HG03135 (cell line): ENCODE measurements around the gene ALPL.

Experiments used
- ATAC-seq: cut with Tn5 transposase; IDR thresholded peaks from one replicate; pipeline ENCODE4 v1.9.1; 2021; ENCODE audit warnings: mild to moderate bottlenecking, moderate library complexity; ENCODE audit not compliant: unreplicated experiment

The ALPL gene

GRCh38 chr1:21614419-21615115 is 105.3 kb downstream of the ALPL start:
- ATAC-seq: no peak

GRCh38 chr1:21616372-21616771 is 107.1 kb downstream of the ALPL start:
- ATAC-seq: no peak

DNA sequence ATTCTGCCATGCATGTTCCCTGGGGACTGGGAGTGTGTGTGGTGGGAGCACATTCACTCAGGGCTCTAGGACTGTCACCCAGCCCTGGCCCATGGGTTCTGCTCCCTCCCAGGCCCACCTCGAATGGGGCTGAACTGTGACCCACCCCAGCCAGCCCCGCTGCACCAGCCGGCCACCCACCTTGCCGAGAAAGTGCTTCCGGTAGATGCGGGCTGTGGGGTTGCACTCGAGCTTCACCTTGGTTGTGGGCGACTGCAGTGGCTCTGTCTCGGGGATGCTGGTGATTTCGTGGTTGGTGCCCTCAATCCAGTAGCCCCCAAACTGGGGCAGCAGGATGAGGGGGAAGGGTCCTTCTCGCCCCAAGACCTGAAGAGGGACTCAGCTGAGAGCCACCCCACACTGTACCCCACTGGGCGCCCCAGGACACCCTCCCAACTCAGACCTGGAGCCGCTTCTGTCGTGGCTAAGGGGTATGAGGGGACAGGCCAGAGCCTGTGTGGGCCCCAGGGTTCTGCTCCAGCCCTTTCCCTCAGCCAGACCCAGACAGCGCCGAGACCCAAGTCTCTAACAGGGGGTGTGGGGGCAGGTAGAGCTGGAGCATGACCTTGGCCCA is 108.0 kb downstream of the ALPL start:
- ATAC-seq: no peak

- ATAC-seq: no peak
These were observed 108.8 kb downstream of the ALPL start for GRCh38 chr1:21618059-21618458.

DNA sequence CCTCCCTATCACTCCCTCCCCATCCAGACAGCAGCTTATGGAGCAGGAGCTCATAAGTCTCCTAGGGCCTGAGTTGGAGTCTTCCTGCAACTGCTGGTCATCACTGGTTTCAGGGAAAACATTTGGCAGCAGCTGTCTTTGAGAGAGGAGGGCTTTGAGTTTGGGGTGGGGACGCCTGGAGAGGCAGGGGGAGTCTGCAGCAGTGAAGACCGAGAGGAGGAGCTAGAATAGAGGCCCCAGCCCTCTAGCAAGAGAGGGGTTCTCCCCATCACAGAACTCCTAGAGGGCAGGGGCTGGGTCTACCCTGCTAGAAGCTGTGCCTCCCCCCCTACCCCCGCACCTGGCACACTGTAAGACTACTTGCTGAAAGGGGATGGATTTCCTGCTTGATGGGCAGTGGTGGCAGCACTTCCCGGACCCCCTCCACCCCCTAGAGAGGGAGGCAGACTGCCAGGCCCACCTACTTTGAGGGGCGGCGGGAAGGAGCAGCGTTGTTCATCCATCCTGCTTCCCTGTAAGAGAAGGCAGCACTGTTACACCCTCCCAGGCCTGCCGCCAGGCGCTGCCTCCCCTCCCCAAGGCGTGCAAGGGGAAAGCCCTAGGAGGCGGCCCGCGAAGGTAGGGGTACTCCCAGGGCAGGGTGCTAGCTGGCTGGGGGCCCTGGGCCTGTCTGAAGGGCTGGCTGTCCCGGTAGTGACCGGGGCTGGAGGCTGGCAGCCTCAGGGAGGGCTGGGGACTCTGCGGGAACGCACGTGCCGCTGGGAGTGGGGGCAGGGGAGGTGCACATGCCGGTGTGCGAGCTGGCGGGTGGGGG is 109.5 kb downstream of the ALPL start:
- ATAC-seq: no peak

- no peak for ATAC-seq
These were observed 110.2 kb downstream of the ALPL start for GRCh38 chr1:21619375-21619947.

DNA sequence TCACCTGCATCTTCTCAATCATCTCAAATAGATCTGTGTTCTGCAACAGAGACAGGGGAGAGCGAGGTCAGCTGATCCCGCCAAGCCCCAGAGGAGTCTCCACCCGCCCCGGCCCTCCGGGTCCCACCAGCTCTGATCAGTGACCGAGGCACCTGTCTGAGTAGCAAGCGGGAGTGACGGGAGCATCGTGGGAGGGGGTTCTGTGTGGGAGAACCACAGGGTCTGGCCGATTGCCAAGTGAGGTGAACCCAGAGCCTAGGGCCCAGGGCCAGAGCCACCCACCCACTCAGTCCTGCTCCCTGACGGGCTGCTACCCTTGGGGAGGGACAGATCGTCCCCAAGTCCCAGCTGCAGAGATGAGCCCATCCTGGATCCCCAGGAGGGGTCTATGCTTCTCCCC is 110.8 kb downstream of the ALPL start:
- ATAC-seq: no peak

- ATAC-seq: no peak
These were observed 111.3 kb downstream of the ALPL start for GRCh38 chr1:21620496-21620895.

DNA sequence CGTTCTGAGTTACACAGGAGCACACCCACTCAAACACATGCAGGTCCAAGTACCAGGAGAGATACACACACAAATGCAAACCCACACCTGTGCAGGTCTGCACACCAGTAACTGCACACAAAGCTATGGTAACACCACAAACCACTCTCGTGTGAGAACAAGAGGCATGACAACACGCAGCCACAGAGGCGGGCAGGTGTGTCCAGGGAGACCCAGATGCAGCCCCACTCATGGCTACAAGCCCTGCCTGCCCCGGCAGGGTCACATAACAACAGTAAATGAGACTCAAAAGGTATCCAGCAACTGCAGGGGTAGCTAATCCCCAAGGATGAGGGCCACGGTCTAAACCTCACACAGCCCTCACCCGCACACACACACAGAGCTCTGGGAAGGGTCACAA is 111.8 kb downstream of the ALPL start:
- ATAC-seq: no peak

DNA sequence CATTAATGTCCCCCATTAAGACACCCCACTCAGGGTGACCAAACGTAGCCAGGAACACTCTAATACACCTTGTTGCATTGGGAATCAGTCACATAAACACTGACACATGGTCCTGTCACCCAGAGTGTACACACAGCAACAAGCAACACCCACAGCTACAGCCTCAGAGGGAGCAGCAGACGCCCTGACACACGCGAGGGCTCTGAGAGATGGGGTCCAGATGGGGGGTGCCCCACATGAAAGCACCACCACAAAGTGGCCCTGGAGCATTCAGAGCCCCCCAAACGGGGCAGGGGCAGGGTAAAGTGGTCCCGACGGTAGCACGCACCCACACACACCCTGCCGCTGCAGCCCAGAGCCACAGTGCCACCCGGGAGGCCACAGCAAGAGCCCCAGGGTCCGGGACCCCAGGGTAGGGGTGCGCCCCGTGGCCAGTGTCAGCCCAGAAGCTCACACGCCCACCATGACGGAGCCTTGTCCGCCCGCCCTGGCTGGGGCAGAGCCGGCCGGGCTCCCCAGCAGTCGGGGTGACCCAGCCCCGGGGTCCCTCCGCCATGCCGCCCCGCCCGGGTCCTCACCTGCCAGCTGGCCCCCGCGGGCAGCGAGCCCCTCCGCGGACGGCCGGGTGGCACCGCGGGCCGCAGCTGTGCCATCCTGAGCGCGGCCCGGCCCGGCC is 112.7 kb downstream of the ALPL start:
- no peak for ATAC-seq

- ATAC-seq: no peak
These were observed 113.5 kb downstream of the ALPL start for GRCh38 chr1:21622466-21623315.

DNA sequence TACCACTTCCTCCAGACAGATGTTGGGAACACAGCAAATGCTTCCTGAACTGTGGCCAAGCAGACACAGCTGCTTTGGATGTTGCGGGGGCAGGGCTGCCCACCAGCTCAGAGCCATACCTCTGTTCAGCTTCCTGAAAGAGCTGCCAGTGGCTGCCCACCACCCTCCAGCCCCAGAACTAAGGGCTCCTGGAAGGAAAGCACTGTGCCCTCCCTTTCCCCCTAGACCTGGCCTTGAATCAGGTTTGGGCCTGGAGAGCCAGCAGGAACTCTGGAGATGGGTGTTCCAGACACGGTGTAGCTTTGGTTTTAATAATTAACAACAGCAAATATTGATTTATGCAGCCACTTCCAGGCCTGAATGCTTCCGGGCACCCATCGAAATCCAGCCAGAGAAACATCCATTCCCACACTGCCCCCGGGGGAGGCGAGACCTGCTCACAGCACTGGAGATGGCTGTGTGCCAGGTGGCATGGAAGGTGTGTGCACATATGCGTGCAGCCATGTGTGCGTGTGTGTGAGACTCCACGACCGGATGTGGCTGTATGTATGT is 114.3 kb downstream of the ALPL start:
- ATAC-seq: no peak

GRCh38 chr1:21624571-21625389 is 115.6 kb downstream of the ALPL start:
- ATAC-seq: no peak

- ATAC-seq: no peak
These were observed 116.4 kb downstream of the ALPL start for GRCh38 chr1:21625390-21626190.

GRCh38 chr1:21626921-21627339 is 117.7 kb downstream of the ALPL start:
- ATAC-seq: no peak
